HuH-7 (cell line): Measurements from ENCODE around the gene ZKSCAN8.

Experiments used
- DNase-seq: peaks from one replicate; pipeline ENCODE4 v3.0.0; 2011; ENCODE audit warnings: low spot score

The ZKSCAN8 gene

GRCh38 chr6:28206928-28207509 lies 65.3 kb downstream of the ZKSCAN8 start:
- DNase-seq, result no peak

DNA sequence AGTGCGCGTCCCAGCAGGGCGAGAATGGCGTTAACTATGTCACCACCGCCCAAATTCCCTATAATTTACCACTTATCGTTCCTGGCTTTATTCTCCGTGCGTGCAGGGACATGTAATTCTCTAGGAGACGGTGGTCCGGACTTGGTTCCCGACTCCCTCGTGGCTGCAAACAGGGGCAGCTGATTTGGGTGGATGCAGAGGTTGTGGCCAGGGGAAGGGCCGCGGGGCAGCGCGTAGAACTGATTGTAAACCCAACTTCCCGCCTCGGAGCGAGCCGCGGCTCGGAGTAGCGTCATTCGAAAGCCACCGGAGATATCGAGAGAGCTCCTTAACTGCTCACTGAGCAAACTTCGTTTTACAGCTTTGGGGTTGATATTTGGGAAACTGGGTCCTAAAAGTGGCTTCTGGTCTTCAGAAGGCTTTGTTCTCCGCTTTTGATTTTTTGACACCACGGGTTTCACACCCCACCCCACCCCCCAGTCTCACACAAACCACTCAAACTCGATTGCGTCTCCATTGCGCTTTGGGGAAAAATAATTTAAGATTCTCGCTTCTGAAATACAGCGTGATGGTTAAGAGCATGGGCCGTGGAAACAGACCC lies 65.9 kb downstream of the ZKSCAN8 start:
- no peak for DNase-seq

DNA sequence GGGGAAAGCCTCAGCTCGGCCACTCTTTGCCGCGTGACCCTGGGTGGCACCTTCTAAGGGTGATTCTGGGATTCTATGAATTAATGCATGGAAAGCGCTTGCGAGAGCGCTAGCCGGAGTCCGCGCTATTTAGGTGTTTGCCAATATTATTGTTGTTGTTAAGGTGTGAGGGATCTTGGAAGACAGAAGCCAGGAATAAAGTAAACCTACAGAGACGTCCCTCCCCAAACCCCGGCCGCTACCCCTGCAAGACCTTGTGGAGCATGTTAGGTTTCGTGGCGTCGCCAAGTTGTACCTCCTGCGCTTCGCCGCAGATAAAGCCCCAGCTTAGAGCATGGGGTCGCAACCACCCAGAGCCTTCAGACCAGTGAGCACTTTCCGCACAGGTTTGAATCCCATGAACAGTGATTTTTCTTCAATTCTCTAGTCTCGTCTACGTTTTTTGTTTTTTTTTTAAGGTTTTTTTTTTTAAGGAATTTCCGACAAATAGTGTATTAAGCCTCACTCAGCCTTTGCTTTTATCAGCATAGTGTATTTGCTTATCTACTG lies 66.5 kb downstream of the ZKSCAN8 start:
- DNase-seq, result no peak
